GM13976 (cell line): ENCODE results near the gene CAPZB.

Experiments used
- DNase-seq: peaks from one replicate; pipeline ENCODE4 v3.0.0; 2012; ENCODE audit warnings: low spot score
- in situ Hi-C: fragments of 300-500 bp; cut with MboI; formaldehyde crosslinking; loops from one replicate; pipeline ENCODE4 v1.12.0; 2022; ENCODE audit warnings: low sequenced_read_pairs, mixed read lengths, inconsistent platforms; ENCODE audit not compliant: unreplicated experiment
- TF ChIP-seq, protein P1 (sequence below): IDR thresholded peaks from 2 replicates; pipeline ENCODE4 v1.5.1; 2012; ENCODE audit warnings: borderline replicate concordance, mild to moderate bottlenecking; ENCODE audit not compliant: insufficient read depth; ENCODE audit errors: extremely low read depth, missing control alignments, control extremely low read depth

CAPZB gene

DNA sequence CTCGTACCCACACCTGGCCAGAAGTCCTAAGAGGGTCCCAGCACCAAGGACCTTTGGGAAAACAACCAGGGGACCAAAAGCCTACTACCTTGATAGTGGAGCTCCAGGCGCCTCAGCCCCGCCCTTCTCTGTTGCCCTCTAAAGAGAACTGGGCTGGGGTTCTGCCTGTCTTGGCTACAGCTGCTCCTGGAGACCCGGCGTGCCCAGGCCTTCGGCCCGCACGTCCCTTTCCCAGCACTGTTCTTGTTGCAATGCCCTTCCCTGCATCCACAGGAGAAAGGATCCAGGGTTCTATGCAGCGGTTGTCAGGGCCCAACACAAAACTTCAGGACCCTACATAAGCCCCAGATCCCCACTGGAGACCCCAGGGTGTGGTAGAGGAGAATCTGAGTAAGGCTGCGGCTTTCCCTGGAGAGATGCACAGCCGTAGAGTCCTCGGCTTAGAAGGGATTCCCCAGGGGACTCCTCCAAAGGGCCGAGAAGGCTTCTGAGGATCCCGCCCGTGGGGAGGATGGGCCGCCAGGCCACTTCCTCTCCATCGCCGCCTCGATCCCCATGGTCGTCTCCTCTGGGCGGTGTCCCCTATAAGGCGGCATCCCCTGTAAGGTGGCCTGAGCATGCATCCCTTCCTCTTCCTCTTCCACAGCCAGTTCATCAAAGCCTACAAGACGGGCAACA, 161.2 kb downstream of the CAPZB start:
- DNase-seq, result no peak
- TF ChIP-seq, protein P1, sequence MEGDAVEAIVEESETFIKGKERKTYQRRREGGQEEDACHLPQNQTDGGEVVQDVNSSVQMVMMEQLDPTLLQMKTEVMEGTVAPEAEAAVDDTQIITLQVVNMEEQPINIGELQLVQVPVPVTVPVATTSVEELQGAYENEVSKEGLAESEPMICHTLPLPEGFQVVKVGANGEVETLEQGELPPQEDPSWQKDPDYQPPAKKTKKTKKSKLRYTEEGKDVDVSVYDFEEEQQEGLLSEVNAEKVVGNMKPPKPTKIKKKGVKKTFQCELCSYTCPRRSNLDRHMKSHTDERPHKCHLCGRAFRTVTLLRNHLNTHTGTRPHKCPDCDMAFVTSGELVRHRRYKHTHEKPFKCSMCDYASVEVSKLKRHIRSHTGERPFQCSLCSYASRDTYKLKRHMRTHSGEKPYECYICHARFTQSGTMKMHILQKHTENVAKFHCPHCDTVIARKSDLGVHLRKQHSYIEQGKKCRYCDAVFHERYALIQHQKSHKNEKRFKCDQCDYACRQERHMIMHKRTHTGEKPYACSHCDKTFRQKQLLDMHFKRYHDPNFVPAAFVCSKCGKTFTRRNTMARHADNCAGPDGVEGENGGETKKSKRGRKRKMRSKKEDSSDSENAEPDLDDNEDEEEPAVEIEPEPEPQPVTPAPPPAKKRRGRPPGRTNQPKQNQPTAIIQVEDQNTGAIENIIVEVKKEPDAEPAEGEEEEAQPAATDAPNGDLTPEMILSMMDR, result no peak
- in situ Hi-C loops, result no loop called here

GRCh38 chr1:19322481-19322880, 162.9 kb downstream of the CAPZB start:
- in situ Hi-C loops, result no loop called here
- DNase-seq, result no peak
- TF ChIP-seq, protein P1, result no peak

DNA sequence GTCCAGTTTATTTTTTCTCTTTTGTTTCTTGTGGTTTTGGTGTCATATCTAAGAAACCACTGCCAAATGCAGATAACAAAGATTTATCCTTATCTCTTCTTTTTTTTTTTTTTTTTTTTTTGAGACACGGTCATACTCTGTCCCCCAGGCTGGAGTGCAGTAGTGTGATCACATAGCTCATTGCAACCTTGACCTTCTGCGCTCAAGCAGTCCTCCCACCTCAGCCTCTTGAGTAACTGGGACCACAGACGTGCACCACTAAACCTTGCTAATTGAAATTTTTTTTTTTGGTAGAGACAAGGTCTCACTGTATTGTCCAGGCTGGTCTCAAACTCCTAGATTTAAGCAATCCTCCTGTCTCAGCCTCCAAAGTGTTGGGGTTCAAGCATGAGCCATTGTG, 164.3 kb downstream of the CAPZB start:
- TF ChIP-seq, protein P1, result no peak
- no peak for DNase-seq
- in situ Hi-C loops, result no loop called here

- TF ChIP-seq, protein P1, result no peak
- in situ Hi-C loops, result no loop called here
- DNase-seq, result no peak
Observed at GRCh38 chr1:19319196-19319595, 166.1 kb downstream of the CAPZB start.

DNA sequence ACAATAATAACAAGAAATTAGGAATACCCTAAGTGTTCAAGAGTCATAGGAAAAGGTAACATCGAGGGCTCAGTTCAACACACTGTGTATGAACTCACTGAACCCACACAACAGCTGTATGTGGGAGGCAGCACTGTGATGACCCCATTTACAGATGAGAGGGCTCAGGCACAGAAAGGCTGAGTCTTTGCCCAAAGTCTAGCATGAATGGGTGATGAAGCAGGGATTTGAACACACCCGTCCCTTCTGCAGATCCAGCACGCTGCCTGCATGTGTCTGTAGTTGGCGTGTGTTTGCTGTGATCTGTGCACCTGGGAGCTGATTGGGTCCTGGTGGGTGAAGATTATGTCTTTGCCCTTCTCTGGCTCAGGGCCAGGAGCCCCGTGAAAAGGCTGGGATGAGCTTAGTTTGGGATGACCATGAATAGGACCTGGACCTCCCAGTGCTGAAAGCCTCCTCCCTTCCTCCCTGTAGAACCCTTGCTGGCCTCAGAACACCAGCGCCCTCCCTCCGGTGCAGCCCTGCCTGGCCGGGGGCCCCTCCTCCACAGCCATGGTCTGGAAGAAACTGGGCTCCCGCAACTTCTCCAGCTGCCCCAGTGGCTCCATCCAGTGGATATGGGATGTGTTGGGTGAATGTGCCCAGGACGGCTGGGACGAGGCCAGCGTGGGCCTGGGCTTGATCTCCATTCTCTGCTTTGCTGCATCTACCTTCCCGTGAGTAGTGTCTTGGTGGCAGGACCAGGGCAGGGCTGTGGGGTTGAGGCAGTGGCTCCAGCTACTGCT, 168.0 kb downstream of the CAPZB start:
- TF ChIP-seq, protein P1, result no peak
- DNase-seq, result no peak
- in situ Hi-C loops, result no loop called here

DNA sequence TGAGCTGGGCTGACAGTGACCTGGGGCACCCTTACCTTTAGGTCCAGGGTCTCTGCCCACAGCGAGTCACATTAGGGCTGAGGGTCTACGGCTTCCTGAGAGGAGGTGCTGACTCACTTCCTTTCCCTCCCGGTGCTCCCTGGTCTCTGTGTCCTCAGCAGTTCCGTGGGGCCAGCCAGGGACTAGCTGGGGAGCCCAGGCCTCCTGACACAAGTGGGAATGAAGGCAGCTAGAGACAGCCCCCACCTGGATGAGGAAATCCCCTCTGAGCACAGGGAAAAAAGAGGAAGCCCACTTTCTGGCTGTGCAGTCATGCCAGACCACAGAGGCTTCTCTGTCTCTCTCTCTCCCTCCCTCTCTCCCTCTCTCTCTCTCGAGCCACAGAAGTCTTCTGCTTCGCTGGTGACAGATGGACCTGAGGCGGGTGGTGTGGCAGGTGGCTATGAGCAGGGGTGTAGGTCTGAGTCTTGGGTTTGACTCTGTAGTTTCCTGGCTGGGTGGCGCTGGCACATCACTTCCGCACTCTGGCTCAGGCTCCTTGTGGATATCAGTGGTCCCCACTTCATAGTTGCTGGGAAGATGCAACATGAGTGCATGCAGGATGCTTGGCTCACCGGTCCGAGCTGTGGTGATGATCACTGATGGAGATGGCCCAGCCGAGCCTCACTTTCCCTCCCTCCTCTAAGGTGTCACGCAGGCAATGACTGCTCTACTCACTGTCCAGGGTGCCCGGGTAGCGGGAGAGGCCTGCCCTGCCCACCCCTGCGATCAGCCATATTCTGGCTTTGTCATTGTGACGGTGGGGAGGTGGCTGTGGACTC, 169.8 kb downstream of the CAPZB start:
- TF ChIP-seq, protein P1, result no peak
- in situ Hi-C loops, result no loop called here
- peak; percentile 68 for DNase-seq
